Suprapubic skin (tissue), 4 donors: ENCODE data around the gene ACAD9. TPM values are rescaled to one million over a fixed set of nuclear protein-coding genes. Genes with fewer than 3 reads are reported as not detected.

Experiments
- DNase-seq, 2 donors: peaks; one replicate each; pipeline ENCODE4 v3.0.0-alpha.2; 2019; ENCODE audit warnings: low spot score in 2 of 2
- H3K27ac ChIP-seq: fragments of 200-600 bp; sonication (generic); one replicate; pipeline ENCODE4 v1.5.1; 2019
- H3K27me3 ChIP-seq: fragments of 200-600 bp; sonication (generic); one replicate; pipeline ENCODE4 v1.5.1; 2019
- H3K36me3 ChIP-seq: fragments of 200-600 bp; sonication (generic); one replicate; pipeline ENCODE4 v1.5.1; 2019
- H3K4me1 ChIP-seq: fragments of 200-600 bp; sonication (generic); one replicate; pipeline ENCODE4 v1.5.1; 2019
- H3K4me3 ChIP-seq: fragments of 200-600 bp; sonication (generic); one replicate; pipeline ENCODE4 v1.5.1; 2019; ENCODE audit warnings: mild to moderate bottlenecking
- H3K9me3 ChIP-seq: fragments of 200-600 bp; sonication (generic); one replicate; pipeline ENCODE4 v1.5.1; 2019
- CTCF ChIP-seq, 2 donors: fragments of 200-600 bp in 1 of 2; fragments of 450-650 bp in 1 of 2; sonication (generic) in 1 of 2; IDR thresholded peaks; one replicate each; pipeline ENCODE4 v1.5.1; 2016 to 2019; ENCODE audit warnings: antibody characterized with exemption in 2 of 2, mild to moderate bottlenecking in 1 of 2, moderate library complexity in 1 of 2
- EP300 ChIP-seq: sonication (generic); formaldehyde crosslinking; IDR thresholded peaks from one replicate; pipeline ENCODE4 v1.6.1; 2017; ENCODE audit warnings: antibody characterized with exemption
- POLR2A ChIP-seq, 2 donors: fragments of 450-650 bp; IDR thresholded peaks; one replicate each; pipeline ENCODE4 v1.6.1; 2017; ENCODE audit warnings: antibody characterized with exemption in 2 of 2, mild to moderate bottlenecking in 2 of 2, moderate library complexity in 2 of 2
- POLR2AphosphoS5 ChIP-seq, 3 donors: sonication (generic); formaldehyde crosslinking; IDR thresholded peaks; one replicate each; pipeline ENCODE4 v1.6.1; 2017; ENCODE audit warnings: antibody characterized with exemption in 3 of 3
- WGBS: methylation state at CpG from one replicate; pipeline ENCODE4 v1.1.5; 2018; 5-methylcytosine and 5-hydroxymethylcytosine counted together
- total RNA-seq, 4 donors: library from RNA; depleted of rRNA; stranded (reverse); fragments of >200 nt; gene quantifications; one replicate each; pipeline ENCODE4 v1.1.0, GENCODE V29; 2016

The ACAD9 gene
- total RNA-seq, 4 donors from 2014 or later, result 118 to 164 (median 138) TPM

DNA sequence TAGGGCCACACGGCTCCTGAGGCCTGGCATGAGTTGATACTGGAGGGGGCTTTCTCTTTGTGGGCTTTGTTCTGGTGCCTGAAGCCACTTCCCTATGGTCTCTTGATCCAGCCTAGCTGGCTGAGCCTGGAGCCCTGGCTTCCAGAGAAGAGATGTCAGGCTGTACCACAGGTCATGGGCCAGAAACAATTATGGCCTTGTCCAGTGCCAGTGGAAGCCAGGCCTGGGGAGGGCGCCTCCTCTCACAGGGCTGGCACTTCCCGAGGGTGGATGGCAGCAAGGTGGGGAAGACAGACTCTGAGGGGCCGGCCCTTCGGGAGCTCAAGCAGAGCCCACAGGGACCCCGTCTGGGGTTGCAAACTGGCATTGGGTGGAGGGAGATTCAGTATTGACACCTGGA lies 34.9 kb upstream of the ACAD9 start:
- no peaks in the 10 kb centered on the region for H3K9me3 ChIP-seq
- no peaks in the 10 kb centered on the region for H3K27me3 ChIP-seq
- TF ChIP-seq POLR2A (IDR thresholded peaks at IDR 0.05) (no peak), EP300 (no peak), POLR2AphosphoS5 (IDR thresholded peaks at IDR 0.05) (no peak), CTCF (IDR thresholded peaks at IDR 0.05) (no peak)
- no peak for DNase-seq
- WGBS, result no CpG with 5 or more reads among the region's 6 CpGs
- no peak overlapping the region for H3K4me3 ChIP-seq
- H3K36me3 ChIP-seq, result no peaks in the 10 kb centered on the region
- no peak overlapping the region for H3K27ac ChIP-seq
- H3K4me1 ChIP-seq, result peaks cover 12% of the 10 kb centered on the region

DNA sequence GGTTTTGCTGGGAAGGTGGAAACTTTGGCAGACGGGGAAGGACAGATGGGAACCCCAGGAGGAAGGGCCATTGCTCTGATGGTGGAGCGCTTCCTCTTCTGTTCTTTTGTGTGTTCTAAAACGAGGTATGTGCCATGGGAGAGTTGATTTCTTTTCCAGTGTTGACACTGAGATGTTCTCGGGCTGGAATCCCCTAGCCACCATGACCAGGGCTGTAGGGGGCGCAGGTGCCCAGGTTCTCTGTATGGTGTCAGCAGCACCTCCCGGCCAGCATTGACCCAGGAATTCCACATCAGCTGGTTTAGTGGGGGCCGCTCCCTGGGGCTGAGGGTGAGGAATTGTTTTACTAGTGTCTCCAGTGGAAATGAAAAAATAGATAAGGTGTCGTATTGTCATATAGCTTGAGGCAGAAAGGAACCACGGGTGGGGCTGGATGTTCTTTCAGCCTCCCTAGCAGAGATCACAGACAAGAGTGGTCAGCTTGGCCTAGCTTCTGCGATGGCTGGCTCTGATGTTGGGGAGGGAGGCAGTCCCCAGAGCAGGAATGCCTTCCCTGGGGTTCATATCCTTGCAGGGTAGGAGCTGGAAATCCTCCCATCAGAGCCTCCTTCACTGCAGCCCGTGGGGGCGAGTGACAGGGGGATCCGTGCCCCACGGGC lies 34.2 kb upstream of the ACAD9 start:
- Histone ChIP-seq H3K27ac (no peak overlapping the region), H3K36me3 (no peaks in the 10 kb centered on the region), H3K4me3 (peak overlapping the region; percentile 47), H3K27me3 (no peaks in the 10 kb centered on the region), H3K4me1 (peaks cover 12% of the 10 kb centered on the region), H3K9me3 (no peaks in the 10 kb centered on the region)
- no peak for DNase-seq
- no peak for TF ChIP-seq EP300
- TF ChIP-seq POLR2AphosphoS5 (IDR thresholded peaks at IDR 0.05), result no peak
- no peak for TF ChIP-seq POLR2A (IDR thresholded peaks at IDR 0.05)
- no peak for TF ChIP-seq CTCF (IDR thresholded peaks at IDR 0.05)
- WGBS, result 50% methylated on average over 11 of the region's 14 CpGs

DNA sequence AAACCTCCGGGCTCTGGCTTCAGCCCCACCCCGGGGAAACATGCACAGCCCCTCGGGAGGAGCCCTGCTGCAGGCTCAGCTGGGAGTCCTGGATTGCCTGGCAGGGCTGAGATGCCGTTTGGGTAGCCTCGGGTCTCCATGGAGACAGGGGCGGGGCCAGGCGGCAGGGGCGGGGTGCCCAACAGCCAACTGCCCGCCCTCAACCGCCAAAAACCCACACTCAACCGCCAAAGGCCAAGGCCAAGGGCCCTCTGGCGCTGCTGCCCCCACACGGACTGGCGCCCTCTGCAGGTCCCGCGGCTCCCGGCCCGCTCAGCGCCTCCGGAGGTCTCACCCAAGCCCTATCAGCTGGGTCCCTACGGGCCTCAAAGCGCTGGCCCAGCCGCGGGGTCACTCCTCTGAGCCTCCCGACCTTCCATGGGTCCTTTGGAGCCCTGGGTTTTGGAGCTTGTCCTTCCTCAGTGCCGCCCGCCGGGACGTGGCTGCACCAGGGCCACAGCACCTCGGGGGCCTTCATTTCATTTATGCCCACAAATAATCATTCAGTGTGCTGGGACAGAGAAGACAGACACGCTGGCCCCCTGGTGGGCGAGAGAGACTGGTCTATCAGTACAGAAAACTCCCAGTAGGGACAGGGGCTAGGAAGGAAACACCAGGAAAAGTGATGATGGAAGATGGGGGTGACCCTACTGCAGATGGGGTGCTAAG lies 33.5 kb upstream of the ACAD9 start:
- peaks cover 12% of the 10 kb centered on the region for H3K4me1 ChIP-seq
- H3K36me3 ChIP-seq, result no peaks in the 10 kb centered on the region
- no peak overlapping the region for H3K27ac ChIP-seq
- TF ChIP-seq EP300, result no peak
- peak; percentile 22 to 53 for TF ChIP-seq CTCF (IDR thresholded peaks at IDR 0.05)
- no peak for TF ChIP-seq POLR2AphosphoS5 (IDR thresholded peaks at IDR 0.05)
- TF ChIP-seq POLR2A (IDR thresholded peaks at IDR 0.05), result no peak
- H3K4me3 ChIP-seq, result peak overlapping the region; percentile 47
- DNase-seq, result peak; percentile 82 to 86
- no peaks in the 10 kb centered on the region for H3K9me3 ChIP-seq
- WGBS, result 9% methylated on average over 11 of the region's 32 CpGs
- no peaks in the 10 kb centered on the region for H3K27me3 ChIP-seq

GRCh38 chr3:128846486-128846891 lies 32.9 kb upstream of the ACAD9 start:
- TF ChIP-seq CTCF (IDR thresholded peaks at IDR 0.05) (no peak), EP300 (no peak), POLR2AphosphoS5 (IDR thresholded peaks at IDR 0.05) (no peak), POLR2A (IDR thresholded peaks at IDR 0.05) (no peak)
- H3K27me3 ChIP-seq, result no peaks in the 10 kb centered on the region
- peaks cover 12% of the 10 kb centered on the region for H3K4me1 ChIP-seq
- DNase-seq, result no peak
- no peaks in the 10 kb centered on the region for H3K9me3 ChIP-seq
- H3K27ac ChIP-seq, result no peak overlapping the region
- 79% methylated on average over 12 of the region's 13 CpGs for WGBS
- no peak overlapping the region for H3K4me3 ChIP-seq
- no peaks in the 10 kb centered on the region for H3K36me3 ChIP-seq

GRCh38 chr3:128847666-128848370 lies 31.6 kb upstream of the ACAD9 start:
- Histone ChIP-seq H3K4me1 (peaks cover 12% of the 10 kb centered on the region), H3K27me3 (no peaks in the 10 kb centered on the region), H3K36me3 (no peaks in the 10 kb centered on the region), H3K27ac (no peak overlapping the region), H3K9me3 (no peaks in the 10 kb centered on the region), H3K4me3 (no peak overlapping the region)
- WGBS, result 83% methylated on average over 13 of the region's 15 CpGs
- TF ChIP-seq POLR2A (IDR thresholded peaks at IDR 0.05) (no peak), CTCF (IDR thresholded peaks at IDR 0.05) (no peak), EP300 (no peak), POLR2AphosphoS5 (IDR thresholded peaks at IDR 0.05) (no peak)
- no peak for DNase-seq
